GM03348 (cell line): Measurements from ENCODE around the gene CAMK1D.
"Not testable (repeated sequence)": the region's sequence is repeated elsewhere in the genome, so short reads cannot be mapped to it uniquely, and the experiment has no call there.

ENCODE experiments used
- DNase-seq: peaks from one replicate; pipeline ENCODE4 v3.0.0; 2012; ENCODE audit warnings: low spot score

The CAMK1D gene

GRCh38 chr10:12725580-12725888 lies 376.2 kb downstream of the CAMK1D start:
- DNase-seq = not testable (repeated sequence)

GRCh38 chr10:12726971-12727831 lies 377.9 kb downstream of the CAMK1D start:
- no peak for DNase-seq

GRCh38 chr10:12727832-12728215 lies 378.5 kb downstream of the CAMK1D start:
- no peak for DNase-seq

GRCh38 chr10:12728494-12728893 lies 379.1 kb downstream of the CAMK1D start:
- DNase-seq = no peak

GRCh38 chr10:12729885-12730284 lies 380.5 kb downstream of the CAMK1D start:
- no peak for DNase-seq

GRCh38 chr10:12730809-12731519 lies 381.6 kb downstream of the CAMK1D start:
- DNase-seq = peak; percentile 61

- DNase-seq = no peak
These were observed 383.9 kb downstream of the CAMK1D start for GRCh38 chr10:12733271-12733670.

GRCh38 chr10:12735843-12736462 lies 386.6 kb downstream of the CAMK1D start:
- DNase-seq = no peak

GRCh38 chr10:12740813-12741212 lies 391.5 kb downstream of the CAMK1D start:
- no peak for DNase-seq

- no peak for DNase-seq
These were observed 392.0 kb downstream of the CAMK1D start for GRCh38 chr10:12741360-12741804.

GRCh38 chr10:12742771-12743170 lies 393.4 kb downstream of the CAMK1D start:
- no peak for DNase-seq

- DNase-seq = not testable (repeated sequence)
These were observed 394.1 kb downstream of the CAMK1D start for GRCh38 chr10:12743466-12743865.

- no peak for DNase-seq
These were observed 394.6 kb downstream of the CAMK1D start for GRCh38 chr10:12743941-12744340.

GRCh38 chr10:12748186-12748585 lies 398.8 kb downstream of the CAMK1D start:
- DNase-seq = no peak

- DNase-seq = no peak
These were observed 400.6 kb downstream of the CAMK1D start for GRCh38 chr10:12749760-12750478.

GRCh38 chr10:12750526-12751201 lies 401.3 kb downstream of the CAMK1D start:
- no peak for DNase-seq

GRCh38 chr10:12755075-12755474 lies 405.7 kb downstream of the CAMK1D start:
- no peak for DNase-seq

- DNase-seq = no peak
These were observed 408.0 kb downstream of the CAMK1D start for GRCh38 chr10:12757351-12757750.

GRCh38 chr10:12758271-12758670 lies 408.9 kb downstream of the CAMK1D start:
- DNase-seq = no peak

- DNase-seq = no peak
These were observed 416.9 kb downstream of the CAMK1D start for GRCh38 chr10:12766223-12766622.
